C4-2B (cell line): ENCODE measurements around the gene ATP11A.

Experiments
- H3K27ac ChIP-seq: fragments of 450-650 bp; 2 replicates; pipeline ENCODE4 v1.5.1; 2017
- CTCF ChIP-seq: fragments of 450-650 bp; conservative IDR thresholded peaks from 2 replicates; pipeline ENCODE4 v1.5.1; 2017; ENCODE audit warnings: mild to moderate bottlenecking
- ZFX ChIP-seq: fragments of 450-650 bp; IDR thresholded peaks from 2 replicates; pipeline ENCODE4 v1.6.1; 2017

Gene ATP11A

GRCh38 chr13:112889351-112890290, 199.8 kb downstream of the ATP11A start:
- H3K27ac ChIP-seq: no peak overlapping the region
- TF ChIP-seq CTCF (no peak), ZFX (no peak)

DNA sequence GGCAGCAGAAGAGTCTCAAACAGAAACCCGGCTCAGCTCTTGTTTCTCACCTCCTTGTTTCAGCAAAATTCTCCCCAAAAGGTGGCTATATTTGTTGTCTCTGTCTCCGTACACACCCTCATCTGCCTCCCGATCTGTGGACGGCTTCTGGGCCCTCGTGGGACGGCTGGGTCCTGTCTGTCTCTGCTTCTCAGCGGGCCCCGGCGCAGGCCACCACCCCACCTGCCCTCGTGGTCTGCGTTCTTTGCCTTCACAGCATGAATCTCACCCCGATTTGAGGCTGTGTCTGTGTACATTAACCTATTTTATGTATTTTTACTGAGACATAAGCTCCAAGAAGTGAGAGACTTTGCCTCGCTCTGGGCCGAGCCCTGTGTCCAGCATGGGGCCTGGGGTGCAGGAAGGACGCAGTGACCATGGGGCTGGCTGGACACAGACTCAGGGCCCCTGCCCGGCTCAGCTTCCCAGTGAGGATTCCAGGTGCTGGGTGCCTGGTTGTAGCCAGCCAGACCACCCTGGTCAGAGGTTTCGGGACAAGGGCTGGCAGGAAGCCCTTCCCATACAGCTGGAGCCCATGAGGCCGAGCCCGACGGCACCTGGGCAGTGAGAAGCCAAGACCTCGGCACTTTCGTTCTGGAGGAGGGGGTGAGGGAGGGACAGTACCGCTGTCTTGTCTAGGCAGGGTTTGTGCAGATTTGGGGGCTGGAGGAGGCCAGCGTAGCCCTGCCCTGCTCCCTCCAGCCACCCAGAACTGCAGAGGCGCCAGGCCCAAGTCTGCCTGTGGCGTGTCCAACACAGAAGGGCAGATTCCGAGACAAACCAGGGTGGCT, 200.7 kb downstream of the ATP11A start:
- H3K27ac ChIP-seq: no peak overlapping the region
- TF ChIP-seq ZFX: no peak
- no peak for TF ChIP-seq CTCF

DNA sequence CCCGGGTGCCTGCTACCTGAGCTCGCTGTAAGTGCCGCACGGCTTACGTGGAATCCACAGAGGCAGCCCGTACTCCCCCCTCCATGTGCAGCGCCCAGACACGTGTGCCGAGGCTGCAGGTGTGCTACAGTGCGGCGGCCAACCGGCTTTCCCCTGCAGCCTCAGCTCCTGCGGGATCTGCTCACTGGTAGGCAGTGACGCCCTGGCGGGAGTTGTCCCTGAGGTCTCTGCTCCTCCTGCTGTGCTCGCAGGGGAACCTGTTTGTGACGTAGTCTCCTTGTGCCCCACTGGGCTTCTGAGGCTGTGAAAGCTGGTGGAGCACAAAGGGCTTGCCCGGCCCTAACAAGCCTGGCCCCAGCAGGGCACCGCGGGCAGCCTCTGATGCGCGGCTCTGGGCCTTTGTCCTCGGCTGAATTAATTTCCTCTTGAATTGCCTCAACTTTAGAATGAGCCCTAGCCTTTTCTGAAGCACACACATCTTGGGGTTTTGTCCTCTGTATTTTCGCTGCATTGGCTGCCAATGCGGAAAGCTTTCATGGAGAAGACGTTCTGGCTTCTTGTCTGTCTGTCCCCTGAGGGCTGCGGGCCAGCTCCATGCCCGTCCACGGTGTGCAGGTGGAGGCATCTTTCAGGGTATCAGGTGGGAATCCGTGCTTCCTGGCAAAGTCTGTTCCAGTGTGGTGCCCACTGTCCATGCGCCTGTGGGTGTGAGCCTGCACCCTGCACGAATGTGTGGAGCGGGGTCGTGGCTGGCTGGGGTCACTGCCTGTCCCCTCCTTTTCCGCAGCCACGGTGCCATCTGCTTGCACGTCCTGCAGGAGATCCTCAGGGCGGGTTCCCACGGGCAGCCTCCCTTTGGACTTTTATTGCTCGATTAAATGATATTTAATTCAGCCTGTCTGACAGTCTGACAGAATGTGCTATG, 201.9 kb downstream of the ATP11A start:
- no peak for TF ChIP-seq ZFX
- no peak for TF ChIP-seq CTCF
- no peak overlapping the region for H3K27ac ChIP-seq

DNA sequence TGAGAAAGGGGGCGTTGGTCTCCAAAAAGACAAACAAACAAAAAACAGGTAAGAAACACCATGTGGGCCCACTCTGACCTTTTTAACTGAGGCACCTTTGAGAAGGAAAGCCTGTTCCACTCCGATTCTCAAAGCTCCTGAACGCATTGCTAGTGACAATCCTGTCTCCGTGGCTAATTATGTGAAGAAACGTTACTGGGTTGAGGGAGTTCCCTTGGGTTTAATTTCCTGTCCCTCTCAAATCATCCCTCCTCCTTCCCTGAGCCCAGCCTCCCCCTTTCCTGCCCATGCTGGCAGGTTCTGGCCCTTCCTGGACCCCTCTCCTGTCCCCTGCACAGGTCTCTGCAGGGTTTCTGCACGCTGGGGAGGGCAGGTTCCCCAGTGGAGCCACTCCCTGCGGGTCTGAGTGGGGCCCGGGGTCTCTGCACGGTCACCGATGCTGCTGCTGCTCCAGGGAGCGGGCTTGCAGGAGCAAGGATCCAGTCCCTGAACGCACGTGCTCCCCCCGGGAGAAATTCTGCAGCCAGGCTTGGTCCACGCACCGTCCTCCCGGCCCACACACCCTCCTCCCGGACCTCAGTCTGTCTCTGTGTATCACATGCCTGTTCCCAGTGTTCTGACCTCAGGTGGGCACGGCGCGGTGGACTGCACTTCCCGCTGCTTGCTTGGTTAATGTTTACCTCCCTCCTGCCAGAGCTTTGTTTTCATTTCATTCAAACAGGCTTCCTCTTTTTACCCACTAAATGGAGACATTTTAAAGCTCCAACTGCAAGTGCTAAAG, 202.8 kb downstream of the ATP11A start:
- no peak for TF ChIP-seq ZFX
- no peak for TF ChIP-seq CTCF
- H3K27ac ChIP-seq: no peak overlapping the region

- no peak overlapping the region; the same call in 1 of the 2 replicates for H3K27ac ChIP-seq
Observed at GRCh38 chr13:112893207-112893569, 203.3 kb downstream of the ATP11A start.

More at GRCh38 chr13:112893207-112893569, 203.3 kb downstream of the ATP11A start:
- TF ChIP-seq CTCF (no peak), ZFX (no peak)
